NCI-H1105 treated with DMSO at 0.1 percent for 48 hours (cell line): ENCODE measurements around the gene SLC5A5.
"Not testable (repeated sequence)": the region's sequence is repeated elsewhere in the genome, so short reads cannot be mapped to it uniquely, and the experiment has no call there.

Source experiments
- DNase-seq: peaks from one replicate; lab custom pipeline; 2025; lab: John Stamatoyannopoulos, UW

SLC5A5 gene

GRCh38 chr19:17919122-17919521 is 47.4 kb downstream of the SLC5A5 start:
- DNase-seq: not testable (repeated sequence)

GRCh38 chr19:17920527-17920926 is 48.8 kb downstream of the SLC5A5 start:
- DNase-seq: no peak

GRCh38 chr19:17922138-17922537 is 50.4 kb downstream of the SLC5A5 start:
- DNase-seq: no peak

- no peak for DNase-seq
Measured at GRCh38 chr19:17926044-17926443, 54.3 kb downstream of the SLC5A5 start.

GRCh38 chr19:17929056-17929455 is 57.3 kb downstream of the SLC5A5 start:
- no peak for DNase-seq

GRCh38 chr19:17931532-17932191 is 59.9 kb downstream of the SLC5A5 start:
- peak; percentile 51 for DNase-seq

- peak; percentile 92 for DNase-seq
Measured at GRCh38 chr19:17932485-17933338, 61.0 kb downstream of the SLC5A5 start, which contains the start of gene CCDC124. TSS of gene CCDC124 (plus strand) at chr19:17933015. CDS start at chr19:17936421, 3,406 bp downstream.

GRCh38 chr19:17933414-17934129 is 61.8 kb downstream of the SLC5A5 start:
- no peak for DNase-seq

- DNase-seq: no peak
Measured at GRCh38 chr19:17936379-17936778, 64.6 kb downstream of the SLC5A5 start.

- DNase-seq: no peak
Measured at GRCh38 chr19:17937371-17937900, 65.7 kb downstream of the SLC5A5 start.

GRCh38 chr19:17938092-17938845 is 66.5 kb downstream of the SLC5A5 start:
- peak; percentile 30 for DNase-seq

GRCh38 chr19:17942181-17942580 is 70.4 kb downstream of the SLC5A5 start:
- no peak for DNase-seq

GRCh38 chr19:17942582-17943273 is 71.0 kb downstream of the SLC5A5 start:
- no peak for DNase-seq

GRCh38 chr19:17943274-17944221 is 71.8 kb downstream of the SLC5A5 start:
- no peak for DNase-seq

- DNase-seq: no peak
Measured at GRCh38 chr19:17944301-17944700, 72.6 kb downstream of the SLC5A5 start.
